CD4-positive, alpha-beta memory T cell (primary cell): ENCODE measurements around the gene ARHGDIA. TPM values are rescaled to one million over a fixed set of nuclear protein-coding genes. Genes with fewer than 3 reads are reported as not detected.

ENCODE experiments used
- CTCF ChIA-PET: fragments of 350-600 bp; sonication (Branson Sonifier 250); formaldehyde crosslinking; loops from one replicate; lab custom pipeline; 2021; ENCODE audit warnings: inconsistent platforms; ENCODE audit not compliant: partially characterized antibody; lab: Charles Lee
- POLR2A ChIA-PET: fragments of 350-600 bp; sonication (Branson Sonifier 250); formaldehyde crosslinking; loops from one replicate; lab custom pipeline; 2021; ENCODE audit not compliant: partially characterized antibody; lab: Charles Lee
- DNase-seq, 5 donors: peaks; one replicate each; pipeline versions ENCODE4 v3.0.0 to v3.0.0-alpha.2; 2020 to 2022; ENCODE audit warnings: mixed read lengths in 1 of 5
- H3K27ac ChIP-seq: one replicate; pipeline ENCODE4 v1.7.0; 2013; ENCODE audit warnings: low read depth, low read length
- H3K27me3 ChIP-seq: 2 replicates; pipeline ENCODE4 v1.7.0; 2013; ENCODE audit warnings: mild to moderate bottlenecking, low read length, moderate library complexity; ENCODE audit not compliant: insufficient read depth
- H3K36me3 ChIP-seq: 2 replicates; pipeline ENCODE4 v1.7.0; 2013; ENCODE audit warnings: mild to moderate bottlenecking, low read length, moderate library complexity; ENCODE audit not compliant: insufficient read depth
- H3K4me1 ChIP-seq: 2 replicates; pipeline ENCODE4 v1.7.0; 2013; ENCODE audit warnings: mild to moderate bottlenecking, low read length, moderate library complexity; ENCODE audit not compliant: insufficient read depth
- H3K4me3 ChIP-seq, 2 donors: one replicate each; pipeline ENCODE4 v1.7.0; 2013; ENCODE audit warnings: low read length in 2 of 2, mild to moderate bottlenecking in 1 of 2
- H3K9me3 ChIP-seq, 2 donors: one replicate each; pipeline ENCODE4 v1.7.0; 2013; ENCODE audit warnings: low read length in 2 of 2, control low read depth in 1 of 2; ENCODE audit not compliant: control insufficient read depth in 1 of 2
- H3K27ac Mint-ChIP-seq, 7 donors: one replicate each; pipeline ENCODE4 v1.8.0; 2020 to 2021; ENCODE audit warnings: mixed read lengths in 7 of 7, mild to moderate bottlenecking in 6 of 7, inconsistent platforms in 3 of 7, moderate library complexity in 3 of 7
- H3K27me3 Mint-ChIP-seq, 2 donors: one replicate each; pipeline ENCODE4 v1.8.0; 2020 to 2021; ENCODE audit warnings: mixed read lengths in 2 of 2
- H3K36me3 Mint-ChIP-seq, 2 donors: one replicate each; pipeline ENCODE4 v1.8.0; 2020 to 2021; ENCODE audit warnings: mixed read lengths in 2 of 2, inconsistent platforms in 1 of 2, mild to moderate bottlenecking in 1 of 2
- H3K4me1 Mint-ChIP-seq, 4 donors: one replicate each; pipeline ENCODE4 v1.8.0; 2020 to 2021; ENCODE audit warnings: mixed read lengths in 4 of 4, mild to moderate bottlenecking in 1 of 4
- H3K4me3 Mint-ChIP-seq, 8 donors: one replicate each; pipeline ENCODE4 v1.8.0; 2020 to 2021; ENCODE audit warnings: mixed read lengths in 8 of 8, mild to moderate bottlenecking in 7 of 8, moderate library complexity in 6 of 8, inconsistent platforms in 3 of 8
- H3K9me3 Mint-ChIP-seq, 8 donors: one replicate each; pipeline ENCODE4 v1.8.0; 2020 to 2021; ENCODE audit warnings: mixed read lengths in 8 of 8, mild to moderate bottlenecking in 5 of 8, inconsistent platforms in 3 of 8, moderate library complexity in 1 of 8
- intact Hi-C: fragments of 100-400 bp; cut with micrococcal nuclease; formaldehyde crosslinking; loops from one replicate; pipeline ENCODE4 v1.15.1; 2023
- polyA plus RNA-seq, 2 donors: library from polyadenylated mRNA; unstranded; fragments of 300-500 nt; fragmentation: Illumina TruSeq; gene quantifications; one replicate each; pipeline ENCODE4 v1.2.3, GENCODE V29; 2021
- total RNA-seq, 2 experiments: library from RNA; stranded (reverse); gene quantifications; one replicate each; pipeline ENCODE4 v1.2.3, GENCODE V29; 2021

Gene ARHGDIA
- total and polyA plus RNA-seq, 4 experiments from 2014 or later = 84.8 to 382 (median 292) TPM

DNA sequence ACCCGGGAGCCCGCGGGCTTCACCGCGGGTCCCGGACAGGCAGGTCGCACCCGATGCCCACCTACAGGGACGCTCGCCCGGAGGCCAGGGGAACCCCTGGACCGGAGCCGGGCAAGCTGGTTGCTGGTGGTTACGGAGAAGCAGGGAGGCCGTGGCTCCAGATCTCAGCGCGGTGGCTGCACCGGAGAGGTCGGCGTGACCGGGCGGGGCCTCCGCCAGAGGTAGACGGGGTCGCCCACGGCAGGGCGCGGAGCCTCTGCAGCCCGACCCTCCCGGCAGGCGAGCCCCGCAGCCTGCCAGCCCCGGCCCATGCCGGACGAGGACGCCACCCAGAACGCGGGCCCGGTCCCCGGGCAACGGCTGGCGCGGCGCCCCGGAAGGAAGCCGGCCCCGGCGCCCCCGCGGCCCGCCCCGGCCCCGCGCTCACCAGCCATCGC, 39.7 kb upstream of the ARHGDIA start:
- peaks cover 16 to 35% of the 10 kb centered on the region in 2 donors for H3K36me3 Mint-ChIP-seq

DNA sequence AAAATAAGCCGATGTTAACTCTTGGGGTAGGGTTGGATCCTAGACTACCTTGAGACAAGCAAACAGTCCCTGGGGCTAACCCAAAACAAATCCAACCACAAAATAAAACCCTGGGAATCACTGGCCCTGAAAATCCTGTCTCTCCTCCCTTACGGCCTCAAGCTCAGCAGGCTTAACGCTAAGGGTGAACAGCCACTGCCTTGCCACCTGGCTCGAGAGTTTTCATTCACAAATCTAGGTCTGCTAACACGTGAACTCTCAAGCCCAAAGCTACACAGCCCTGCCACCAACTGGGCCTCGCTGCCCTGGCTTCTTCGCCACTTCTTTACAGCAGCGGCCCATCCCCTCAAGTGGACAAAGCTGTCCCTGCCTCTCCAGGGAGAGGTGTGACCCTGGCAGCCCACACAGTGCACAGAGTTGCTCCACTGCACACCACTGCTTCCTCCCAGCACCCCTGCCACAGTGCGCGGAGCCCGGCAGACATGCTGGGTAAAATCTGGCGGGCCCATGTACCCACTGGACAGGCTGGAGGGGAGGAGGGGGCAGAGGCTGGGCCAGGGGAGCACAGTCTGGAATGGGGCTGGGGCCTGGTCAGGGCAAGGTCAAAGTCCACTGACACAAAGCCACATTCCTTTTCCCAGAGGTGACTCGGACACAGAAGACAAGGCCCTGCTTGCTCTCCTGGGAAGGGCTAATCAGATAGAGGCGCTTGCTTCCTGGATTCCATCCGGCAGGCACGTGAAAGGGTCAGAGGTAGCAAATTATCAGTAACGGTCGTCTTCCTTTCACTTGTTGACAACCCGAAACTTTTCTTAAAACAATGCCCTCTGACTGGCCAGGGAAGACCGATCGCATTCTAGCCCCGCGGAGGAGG, 39.1 kb upstream of the ARHGDIA start:
- peak overlapping the region; percentile 55 for H3K27ac ChIP-seq
- H3K36me3 ChIP-seq = peaks cover 52% of the 10 kb centered on the region
- H3K9me3 ChIP-seq = no peaks in the 10 kb centered on the region
- peaks cover 15% of the 10 kb centered on the region for H3K4me1 ChIP-seq
- Mint-ChIP-seq H3K4me3 (peak overlapping the region; percentile 81 to 90 (median 86)), H3K36me3 (peaks cover 9 to 31% of the 10 kb centered on the region in 2 donors), H3K27me3 (no peaks in the 10 kb centered on the region), H3K9me3 (no peaks in the 10 kb centered on the region), H3K27ac (peak overlapping the region in 5 of 7 donors; percentile 60 to 85 (median 80)), H3K4me1 (peaks cover 0 to 24% (median 6%) of the 10 kb centered on the region in 4 donors)
- peak overlapping the region; percentile 8 to 70 for H3K4me3 ChIP-seq
- no peak for DNase-seq
- ChIA-PET CTCF (no interaction called here), POLR2A (interaction anchor here (0.8 to 2.8 kb wide), 6 partner anchors 9 to 57 kb away, joined by 3 to 14 read pairs (median 4); partner anchors contain the start of gene ARHGDIA)
- no peaks in the 10 kb centered on the region for H3K27me3 ChIP-seq
- intact Hi-C loops = loop anchor here (2.0 kb wide), 1 partner anchor 39 kb away; the partner anchor contains the start of gene ARHGDIA

More for the DNA sequence above, 39.7 kb upstream of the ARHGDIA start:
- intact Hi-C loops = loop anchor here (1.0 to 2.0 kb wide), 2 partner anchors 20 to 40 kb away; partner anchors contain the start of genes ALYREF, ANAPC11 and ARHGDIA
- Mint-ChIP-seq H3K4me1 (peaks cover 2 to 28% (median 8%) of the 10 kb centered on the region in 4 donors), H3K27me3 (no peaks in the 10 kb centered on the region), H3K27ac (peak overlapping the region in 1 of 7 donors; percentile 68), H3K4me3 (peak overlapping the region; percentile 81 to 90 (median 86)), H3K9me3 (no peaks in the 10 kb centered on the region)
- Histone ChIP-seq H3K36me3 (peaks cover 58% of the 10 kb centered on the region), H3K27ac (peak overlapping the region; percentile 55), H3K4me1 (peaks cover 20% of the 10 kb centered on the region), H3K27me3 (no peaks in the 10 kb centered on the region), H3K9me3 (no peaks in the 10 kb centered on the region), H3K4me3 (peak overlapping the region; percentile 8 to 70)
- ChIA-PET CTCF (no interaction called here), POLR2A (interaction anchor here (0.9 to 2.8 kb wide), 7 partner anchors 9 to 77 kb away, joined by 3 to 14 read pairs (median 5); partner anchors contain the start of genes ALYREF, ANAPC11, ARHGDIA and MCRIP1)
- peak in 1 of 5 donors; percentile 55 for DNase-seq

DNA sequence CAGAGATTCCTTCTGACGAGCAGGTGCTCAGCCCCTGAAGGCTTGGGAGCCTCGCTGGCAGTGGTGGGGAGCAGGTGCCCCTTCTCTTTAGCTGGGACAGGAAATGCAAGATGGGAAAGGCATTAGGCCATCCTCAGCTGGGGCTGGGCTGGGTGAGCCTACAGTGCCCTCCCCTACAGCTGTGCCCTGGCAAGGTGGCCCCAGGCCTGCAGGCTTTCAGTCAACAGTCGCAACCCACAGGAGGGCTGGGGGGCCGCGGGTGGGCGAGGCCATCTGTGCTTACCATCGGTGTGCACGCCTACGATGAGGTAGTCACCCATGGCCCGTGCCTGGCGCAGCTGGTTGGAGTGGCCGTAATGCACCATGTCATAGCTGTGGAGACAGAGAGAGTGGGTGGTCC, 38.1 kb upstream of the ARHGDIA start:
- Mint-ChIP-seq H3K4me3 (peak overlapping the region in 2 of 8 donors; percentile 20 to 54), H3K4me1 (peaks cover 0 to 22% (median 6%) of the 10 kb centered on the region in 4 donors), H3K9me3 (no peaks in the 10 kb centered on the region), H3K27ac (no peak overlapping the region), H3K27me3 (no peaks in the 10 kb centered on the region), H3K36me3 (peaks cover 8 to 21% of the 10 kb centered on the region in 2 donors)
- ChIA-PET POLR2A (interaction anchor here (1.8 to 2.8 kb wide), 3 partner anchors 17 to 43 kb away, joined by 4 to 14 read pairs (median 11); partner anchors contain the start of gene ARHGDIA), CTCF (no interaction called here)
- Histone ChIP-seq H3K9me3 (no peaks in the 10 kb centered on the region), H3K27ac (no peak overlapping the region), H3K4me3 (no peak overlapping the region), H3K36me3 (peaks cover 42% of the 10 kb centered on the region), H3K27me3 (no peaks in the 10 kb centered on the region), H3K4me1 (peaks cover 15% of the 10 kb centered on the region)
- intact Hi-C loops = no loop called here
- no peak for DNase-seq

DNA sequence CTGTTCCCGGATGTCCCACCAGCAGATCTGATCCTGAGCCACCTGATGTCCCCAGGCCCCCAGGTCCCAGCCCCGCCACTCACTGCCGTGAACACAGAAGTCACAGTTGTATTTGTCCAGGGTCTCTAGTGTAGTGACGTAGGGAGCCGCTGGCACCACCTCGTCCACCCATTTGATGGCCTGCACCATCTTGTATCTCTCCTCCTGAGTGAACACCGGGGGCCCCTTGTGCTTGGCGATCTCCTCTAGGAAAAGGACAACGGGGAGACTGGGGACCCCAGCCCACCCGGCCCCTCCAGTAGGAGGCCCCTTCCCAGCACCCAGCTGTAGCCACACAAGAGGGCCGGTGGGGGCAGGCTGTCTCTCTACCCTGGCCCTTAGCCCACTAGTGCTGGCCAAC, 37.7 kb upstream of the ARHGDIA start:
- no peaks in the 10 kb centered on the region for H3K27me3 Mint-ChIP-seq
- H3K4me1 Mint-ChIP-seq = peaks cover 0 to 22% (median 6%) of the 10 kb centered on the region in 4 donors
- Histone ChIP-seq H3K4me3 (no peak overlapping the region), H3K36me3 (peaks cover 38% of the 10 kb centered on the region), H3K27ac (no peak overlapping the region), H3K27me3 (no peaks in the 10 kb centered on the region), H3K9me3 (no peaks in the 10 kb centered on the region), H3K4me1 (peaks cover 15% of the 10 kb centered on the region)
- DNase-seq = no peak
- no peak overlapping the region for H3K4me3 Mint-ChIP-seq
- intact Hi-C loops = no loop called here
- POLR2A ChIA-PET = interaction anchor here (1.8 to 2.8 kb wide), 2 partner anchors 39 to 42 kb away, joined by 4 to 11 read pairs; partner anchors contain the start of gene ARHGDIA
- CTCF ChIA-PET = no interaction called here
- no peak overlapping the region for H3K27ac Mint-ChIP-seq
- no peaks in the 10 kb centered on the region for H3K9me3 Mint-ChIP-seq
- peaks cover 8 to 20% of the 10 kb centered on the region in 2 donors for H3K36me3 Mint-ChIP-seq

DNA sequence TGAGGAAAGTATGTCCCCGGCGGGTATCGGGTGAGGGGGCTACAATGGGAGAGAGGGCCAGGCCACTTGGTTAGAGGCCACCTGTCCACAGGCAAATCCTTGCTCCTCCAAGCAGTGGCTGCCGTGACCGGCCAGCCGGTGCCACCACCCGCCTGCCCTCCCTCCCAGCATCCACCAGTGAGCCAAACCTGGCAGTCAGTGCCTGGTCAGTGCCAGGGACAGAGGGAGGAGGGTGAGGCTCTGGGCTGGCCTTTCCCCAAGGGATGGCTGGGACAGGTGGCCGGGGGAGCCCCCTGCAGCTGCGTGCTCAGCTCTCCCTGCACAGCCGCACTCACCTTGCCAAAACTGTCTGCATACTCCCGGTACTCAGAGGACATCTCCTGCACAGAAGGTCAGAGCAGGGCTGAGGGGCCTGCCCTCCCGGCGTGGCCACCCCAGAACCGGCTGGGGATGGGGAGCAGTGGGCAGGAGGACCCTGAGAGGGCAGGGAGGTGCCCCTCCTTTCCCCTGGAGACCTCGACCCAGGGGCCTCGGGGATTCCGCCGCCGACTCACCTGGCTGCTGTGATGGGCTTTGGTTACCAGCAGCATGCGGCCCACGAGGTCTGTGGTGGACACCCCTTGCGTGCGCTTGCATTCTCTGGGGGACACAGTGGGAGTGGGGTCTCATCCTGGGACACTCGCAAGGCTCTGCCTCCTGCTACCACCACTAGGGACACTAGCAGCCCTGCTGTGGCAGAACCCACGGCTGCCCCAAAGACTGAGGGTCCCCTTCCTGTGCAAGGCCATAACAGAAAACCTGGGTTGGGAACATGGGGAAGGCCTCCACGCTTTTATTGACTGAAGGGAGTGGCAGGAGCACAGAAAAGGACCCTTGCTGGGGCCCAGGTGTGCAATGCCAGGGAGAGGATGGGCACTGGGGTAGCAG, 36.3 kb upstream of the ARHGDIA start:
- H3K9me3 ChIP-seq = no peaks in the 10 kb centered on the region
- POLR2A ChIA-PET = interaction anchor here (0.8 kb wide), 1 partner anchor 38 kb away, joined by 3 read pairs; no protein-coding TSS in a partner anchor
- H3K36me3 ChIP-seq = peaks cover 24% of the 10 kb centered on the region
- intact Hi-C loops = no loop called here
- Mint-ChIP-seq H3K9me3 (no peaks in the 10 kb centered on the region), H3K4me3 (no peak overlapping the region), H3K27ac (no peak overlapping the region), H3K27me3 (no peaks in the 10 kb centered on the region), H3K4me1 (peaks cover 0 to 22% (median 0%) of the 10 kb centered on the region in 4 donors), H3K36me3 (peaks cover 0 to 10% of the 10 kb centered on the region in 2 donors)
- CTCF ChIA-PET = no interaction called here
- no peaks in the 10 kb centered on the region for H3K27me3 ChIP-seq
- DNase-seq = no peak
- peaks cover 15% of the 10 kb centered on the region for H3K4me1 ChIP-seq
- no peak overlapping the region for H3K27ac ChIP-seq
- no peak overlapping the region for H3K4me3 ChIP-seq

DNA sequence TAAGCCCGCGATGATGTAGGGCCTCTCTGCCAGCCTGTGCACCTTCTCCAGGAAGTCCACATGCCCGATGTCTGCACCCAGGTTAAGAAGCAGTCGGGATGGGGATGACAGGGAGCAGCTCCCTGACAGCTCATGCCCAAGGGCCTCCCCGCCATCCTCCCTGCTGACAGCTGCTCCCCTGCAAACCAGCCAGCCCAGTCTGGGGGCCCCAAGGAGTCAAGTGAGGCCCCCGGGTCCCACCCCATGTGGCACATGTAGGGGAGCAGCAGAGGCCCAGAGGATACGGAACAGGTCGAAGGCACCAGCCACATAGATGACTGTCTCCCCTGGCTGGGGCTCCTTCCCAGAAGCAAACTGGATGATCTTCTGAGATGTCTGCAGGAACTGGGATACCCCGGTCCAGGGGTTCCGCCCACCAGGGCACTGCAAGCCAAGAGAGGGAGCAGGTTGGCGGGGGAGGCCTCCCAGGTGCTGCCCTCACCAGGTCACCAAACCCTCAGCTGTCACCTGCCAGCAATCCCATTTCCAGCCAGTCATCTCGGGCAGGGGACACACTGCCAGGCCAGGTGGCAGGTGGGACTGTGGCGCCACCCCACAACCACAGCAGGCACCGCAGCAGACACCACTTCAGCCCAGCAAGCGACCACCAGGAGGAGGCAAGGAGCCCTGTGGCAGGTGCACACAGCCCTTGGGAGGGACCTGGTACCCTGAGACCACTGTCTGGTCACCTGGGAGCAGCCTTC, 35.5 kb upstream of the ARHGDIA start:
- Mint-ChIP-seq H3K9me3 (no peaks in the 10 kb centered on the region), H3K27me3 (no peaks in the 10 kb centered on the region), H3K4me1 (peaks cover 0 to 15% (median 0%) of the 10 kb centered on the region in 4 donors), H3K4me3 (no peak overlapping the region), H3K36me3 (peaks cover 0 to 6% of the 10 kb centered on the region in 2 donors), H3K27ac (no peak overlapping the region)
- peaks cover 14% of the 10 kb centered on the region for H3K4me1 ChIP-seq
- no peaks in the 10 kb centered on the region for H3K9me3 ChIP-seq
- DNase-seq = no peak
- POLR2A ChIA-PET = no interaction called here
- CTCF ChIA-PET = no interaction called here
- intact Hi-C loops = no loop called here
- peaks cover 17% of the 10 kb centered on the region for H3K36me3 ChIP-seq
- no peak overlapping the region for H3K4me3 ChIP-seq
- H3K27me3 ChIP-seq = no peaks in the 10 kb centered on the region
- H3K27ac ChIP-seq = no peak overlapping the region
